HL-60 (cell line): ENCODE results near the gene PTPRM.

Experiments used
- DNase-seq, 2 experiments: peaks; one replicate each; pipeline ENCODE4 v3.0.0-alpha.2; 2010 to 2020; ENCODE audit warnings: low read depth in 1 of 2, low spot score in 1 of 2
- H3K27ac ChIP-seq: fragments of 250-450 bp; sonication (Bioruptor Pico); replicated peaks from 2 replicates; pipeline ENCODE4 v1.5.1; 2020; ENCODE audit warnings: mild to moderate bottlenecking, moderate library complexity
- H3K27me3 ChIP-seq: fragments of 250-450 bp; sonication (Bioruptor Pico); 2 replicates; pipeline ENCODE4 v1.5.1; 2021; ENCODE audit warnings: mild to moderate bottlenecking, moderate library complexity; ENCODE audit not compliant: insufficient read depth, poor library complexity, severe bottlenecking
- H3K4me3 ChIP-seq: replicated peaks from 2 replicates; pipeline ENCODE4 v1.5.1; 2011; ENCODE audit warnings: mild to moderate bottlenecking, control low read depth, low read length; ENCODE audit not compliant: insufficient read depth
- CTCF ChIP-seq: IDR thresholded peaks from one replicate; pipeline ENCODE4 v1.5.1; 2011; ENCODE audit warnings: low read length, control low read depth, inconsistent platforms; ENCODE audit not compliant: insufficient read depth
- GABPA ChIP-seq: IDR thresholded peaks from 2 replicates; pipeline ENCODE4 v1.6.1; 2012; ENCODE audit warnings: low read depth
- POLR2AphosphoS5 ChIP-seq: IDR thresholded peaks from 2 replicates; pipeline ENCODE4 v1.6.1; 2012; ENCODE audit warnings: low read depth
- REST ChIP-seq: IDR thresholded peaks from 2 replicates; pipeline ENCODE4 v1.6.1; 2012; ENCODE audit warnings: low read depth; ENCODE audit not compliant: insufficient replicate concordance
- SPI1 ChIP-seq: IDR thresholded peaks from 2 replicates; pipeline ENCODE4 v1.6.1; 2012; ENCODE audit warnings: low read depth, mild to moderate bottlenecking, borderline replicate concordance

PTPRM gene

GRCh38 chr18:7743256-7743655 is 176.1 kb downstream of the PTPRM start:
- H3K27me3 ChIP-seq = no peaks in the 10 kb centered on the region
- no peak for DNase-seq
- TF ChIP-seq SPI1 (no peak), REST (no peak), CTCF (no peak), GABPA (no peak), POLR2AphosphoS5 (no peak)
- no peak overlapping the region for H3K27ac ChIP-seq
- H3K4me3 ChIP-seq = no peak overlapping the region

- Histone ChIP-seq H3K27ac (no peak overlapping the region), H3K4me3 (no peak overlapping the region), H3K27me3 (no peaks in the 10 kb centered on the region)
- no peak for TF ChIP-seq GABPA
- TF ChIP-seq SPI1 = no peak
- no peak for TF ChIP-seq CTCF
- TF ChIP-seq POLR2AphosphoS5 = no peak
- TF ChIP-seq REST = no peak
- no peak for DNase-seq
Observed at GRCh38 chr18:7746106-7746505, 179.0 kb downstream of the PTPRM start.

- no peak for DNase-seq
- H3K27me3 ChIP-seq = no peaks in the 10 kb centered on the region
- H3K27ac ChIP-seq = no peak overlapping the region
- H3K4me3 ChIP-seq = no peak overlapping the region
- TF ChIP-seq GABPA (no peak), REST (no peak), SPI1 (no peak)
Observed at GRCh38 chr18:7748251-7749007, 181.3 kb downstream of the PTPRM start.

GRCh38 chr18:7749008-7749405 is 181.9 kb downstream of the PTPRM start:
- no peak overlapping the region for H3K27ac ChIP-seq
- H3K27me3 ChIP-seq = no peaks in the 10 kb centered on the region
- H3K4me3 ChIP-seq = no peak overlapping the region
- no peak for DNase-seq
- TF ChIP-seq REST (no peak), GABPA (no peak)
